Activated T-helper 2 cell treated with anti-CD3 and anti-CD28 coated beads, Interferon-gamma antibody, Interleukin-2, Interleukin-4, amounts not matched to agents 10 μg/mL and 5 μg/mL and 100 μg/mL, durations not matched to agents 14 hours and 24 hours and 36 hours (primary cell): Measurements from ENCODE around the gene WDR70. TPM values are rescaled to one million over a fixed set of nuclear protein-coding genes. Genes with fewer than 3 reads are reported as not detected.
"Not testable (repeated sequence)": the region's sequence is repeated elsewhere in the genome, so short reads cannot be mapped to it uniquely, and the experiment has no call there.

Source experiments
- DNase-seq: peaks from one replicate; pipeline ENCODE4 v3.0.0; 2021; ENCODE audit warnings: low spot score
- H3K27ac Mint-ChIP-seq: one replicate; pipeline ENCODE4 v1.8.0; 2021; ENCODE audit warnings: mixed read lengths
- H3K27me3 Mint-ChIP-seq: one replicate; pipeline ENCODE4 v1.8.0; 2021; ENCODE audit warnings: low read depth, mixed read lengths
- H3K36me3 Mint-ChIP-seq: one replicate; pipeline ENCODE4 v1.8.0; 2021; ENCODE audit warnings: low read depth, mixed read lengths
- H3K4me1 Mint-ChIP-seq: one replicate; pipeline ENCODE4 v1.8.0; 2021; ENCODE audit warnings: low read depth, mixed read lengths
- H3K4me3 Mint-ChIP-seq: one replicate; pipeline ENCODE4 v1.8.0; 2021; ENCODE audit warnings: low read depth, mild to moderate bottlenecking, moderate library complexity, mixed read lengths
- H3K9me3 Mint-ChIP-seq: one replicate; pipeline ENCODE4 v1.8.0; 2021; ENCODE audit warnings: mixed read lengths
- intact Hi-C: fragments of 100-400 bp; cut with micrococcal nuclease; formaldehyde crosslinking; loops from one replicate; pipeline ENCODE4 v1.15.1; 2023
- total RNA-seq: library from RNA; stranded (reverse); gene quantifications from 2 replicates; pipeline ENCODE4 v1.2.3, GENCODE V29; 2022

Gene WDR70
- total RNA-seq, 1 donor from 2014 or later: 37.9 TPM

DNA sequence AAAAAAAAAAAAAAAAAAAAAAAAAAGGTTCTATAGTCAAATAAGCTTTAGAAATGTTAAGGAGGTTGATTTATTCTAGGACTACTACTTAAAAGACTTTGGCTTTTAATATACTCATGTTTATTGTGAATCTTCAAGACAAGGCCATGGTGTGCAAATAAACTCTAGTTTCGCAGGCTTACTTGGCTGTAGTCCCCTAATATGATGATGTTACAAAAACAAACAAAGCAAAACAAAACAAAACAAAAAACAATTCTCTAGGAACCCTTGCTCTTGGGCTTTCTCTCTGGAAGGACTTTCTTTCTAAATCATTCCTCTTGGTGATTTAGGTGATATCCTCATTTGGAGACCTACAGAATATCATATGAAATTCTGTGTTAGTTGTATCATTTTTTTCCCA is 288.7 kb downstream of the WDR70 start:
- H3K27ac Mint-ChIP-seq: no peak overlapping the region

DNA sequence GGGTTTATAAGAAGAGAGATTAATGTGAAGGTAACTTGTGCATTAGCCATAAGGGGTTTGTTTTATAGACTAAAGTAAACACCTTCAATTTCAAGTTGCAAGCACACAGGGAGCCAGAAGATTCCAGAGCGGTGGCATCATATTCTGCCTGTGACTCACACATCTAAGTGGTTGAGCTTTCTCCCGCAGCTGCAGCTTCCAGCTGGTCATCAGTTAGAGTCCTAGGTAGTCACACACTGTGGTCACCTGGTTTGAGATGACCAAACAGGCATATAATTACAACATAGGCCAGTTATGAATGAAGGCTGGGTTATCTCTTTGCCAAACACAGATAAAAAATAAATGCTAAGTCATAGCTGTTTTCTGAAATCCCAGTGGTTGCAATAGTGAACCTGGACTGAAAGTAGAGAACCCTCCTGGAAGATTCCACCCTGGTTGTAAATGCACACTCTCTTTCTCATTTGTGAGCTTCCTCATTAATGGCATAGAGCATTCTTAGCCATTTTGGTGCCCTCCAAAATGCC is 289.5 kb downstream of the WDR70 start:
- no peaks in the 10 kb centered on the region for H3K27me3 Mint-ChIP-seq
- no peak for DNase-seq
- no peaks in the 10 kb centered on the region for H3K36me3 Mint-ChIP-seq
- no peaks in the 10 kb centered on the region for H3K9me3 Mint-ChIP-seq
- intact Hi-C loops: no loop called here
- H3K27ac Mint-ChIP-seq: no peak overlapping the region
- H3K4me1 Mint-ChIP-seq: peaks cover 15% of the 10 kb centered on the region
- no peak overlapping the region for H3K4me3 Mint-ChIP-seq

More for the DNA sequence above, 288.7 kb downstream of the WDR70 start:
- H3K4me3 Mint-ChIP-seq: no peak overlapping the region
- H3K9me3 Mint-ChIP-seq: no peaks in the 10 kb centered on the region
- no peaks in the 10 kb centered on the region for H3K36me3 Mint-ChIP-seq
- H3K4me1 Mint-ChIP-seq: peaks cover 12% of the 10 kb centered on the region
- no peaks in the 10 kb centered on the region for H3K27me3 Mint-ChIP-seq
- intact Hi-C loops: no loop called here
- DNase-seq: no peak

DNA sequence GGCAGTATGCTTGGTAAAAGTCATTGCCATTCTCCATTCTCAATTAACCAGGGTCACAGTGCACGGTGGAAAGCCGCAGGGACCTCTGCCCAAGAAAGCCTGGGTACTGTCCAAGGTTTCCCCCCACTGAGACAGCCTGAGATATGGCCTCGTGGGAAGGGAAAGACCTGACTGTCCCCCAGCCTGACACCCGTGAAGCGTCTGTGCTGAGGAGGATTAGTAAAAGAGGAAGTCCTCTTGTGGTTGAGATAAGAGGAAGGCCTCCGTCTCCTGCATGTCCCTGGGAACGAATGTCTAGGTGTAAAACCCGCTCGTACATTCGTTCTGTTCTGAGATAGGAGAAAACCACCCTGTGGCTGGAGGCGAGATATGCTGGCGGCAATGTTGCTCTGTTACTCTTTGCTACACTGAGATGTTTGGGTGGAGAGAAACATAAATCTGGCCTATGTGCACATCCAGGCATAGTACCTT is 293.0 kb downstream of the WDR70 start:
- peaks cover 15% of the 10 kb centered on the region for H3K4me1 Mint-ChIP-seq
- H3K9me3 Mint-ChIP-seq, H3K27me3 Mint-ChIP-seq, DNase-seq, H3K36me3 Mint-ChIP-seq, H3K27ac Mint-ChIP-seq, H3K4me3 Mint-ChIP-seq: not testable (repeated sequence)
- intact Hi-C loops: loop anchor here (5.0 kb wide), 1 partner anchor 50 kb away; no protein-coding TSS in a partner anchor

DNA sequence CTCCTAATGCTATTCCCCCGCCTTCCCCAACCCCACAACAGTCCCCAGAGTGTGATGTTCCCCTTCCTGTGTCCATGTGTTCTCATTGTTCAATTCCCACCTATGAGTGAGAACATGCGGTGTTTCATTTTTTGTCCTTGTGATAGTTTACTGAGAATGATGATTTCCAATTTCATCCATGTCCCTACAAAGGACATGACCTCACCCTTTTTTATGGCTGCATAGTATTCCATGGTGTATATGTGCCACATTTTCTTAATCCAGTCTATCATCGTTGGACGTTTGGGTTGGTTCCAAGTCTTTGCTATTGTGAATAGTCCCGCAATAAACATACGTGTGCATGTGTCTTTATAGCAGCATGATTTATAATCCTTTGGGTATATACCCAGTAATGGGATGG is 295.2 kb downstream of the WDR70 start:
- H3K9me3 Mint-ChIP-seq, H3K4me3 Mint-ChIP-seq, DNase-seq, H3K27me3 Mint-ChIP-seq, H3K27ac Mint-ChIP-seq, H3K36me3 Mint-ChIP-seq: not testable (repeated sequence)
- intact Hi-C loops: loop anchor here (5.0 kb wide), 1 partner anchor 48 kb away; no protein-coding TSS in a partner anchor
- H3K4me1 Mint-ChIP-seq: peaks cover 15% of the 10 kb centered on the region

DNA sequence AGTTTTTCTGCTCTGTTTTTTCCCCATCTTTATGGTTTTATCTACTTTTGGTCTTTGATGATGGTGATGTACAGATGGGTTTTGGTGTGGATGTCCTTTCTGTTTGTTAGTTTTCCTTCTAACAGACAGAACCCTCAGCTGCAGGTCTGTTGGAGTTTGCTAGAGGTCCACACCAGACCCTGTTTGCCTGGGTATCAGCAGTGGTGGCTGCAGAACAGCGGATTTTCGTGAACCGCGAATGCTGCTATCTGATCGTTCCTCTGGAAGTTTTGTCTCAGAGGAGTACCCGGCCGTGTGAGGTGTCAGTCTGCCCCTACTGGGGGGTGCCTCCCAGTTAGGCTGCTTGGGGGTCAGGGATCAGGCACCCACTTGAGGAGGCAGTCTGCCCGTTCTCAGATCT is 300.2 kb downstream of the WDR70 start:
- DNase-seq, intact Hi-C loops, H3K27me3 Mint-ChIP-seq, H3K4me3 Mint-ChIP-seq, H3K4me1 Mint-ChIP-seq, H3K36me3 Mint-ChIP-seq, H3K27ac Mint-ChIP-seq: not testable (repeated sequence)
- H3K9me3 Mint-ChIP-seq: peaks cover 40% of the 10 kb centered on the region

DNA sequence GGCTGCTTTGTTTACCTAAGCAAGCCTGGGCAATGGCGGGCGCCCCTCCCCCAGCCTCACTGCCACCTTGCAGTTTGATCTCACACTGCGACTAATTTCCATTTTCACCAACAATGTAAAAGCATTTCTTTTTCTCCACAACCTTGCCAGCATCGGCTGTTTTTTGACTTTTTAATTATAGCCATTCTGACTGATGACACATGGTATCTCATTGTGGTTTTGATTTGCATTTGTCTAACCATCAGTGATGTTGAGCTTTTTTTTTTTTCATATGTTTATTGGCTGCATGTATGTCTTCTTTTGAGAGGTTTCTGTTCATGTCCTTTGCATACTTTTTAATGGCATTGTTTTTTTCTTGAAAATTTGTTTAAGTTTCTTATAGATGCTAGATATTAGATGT is 300.8 kb downstream of the WDR70 start:
- H3K36me3 Mint-ChIP-seq, H3K4me1 Mint-ChIP-seq, H3K27me3 Mint-ChIP-seq, intact Hi-C loops, H3K4me3 Mint-ChIP-seq, DNase-seq, H3K27ac Mint-ChIP-seq: not testable (repeated sequence)
- peaks cover 40% of the 10 kb centered on the region for H3K9me3 Mint-ChIP-seq

DNA sequence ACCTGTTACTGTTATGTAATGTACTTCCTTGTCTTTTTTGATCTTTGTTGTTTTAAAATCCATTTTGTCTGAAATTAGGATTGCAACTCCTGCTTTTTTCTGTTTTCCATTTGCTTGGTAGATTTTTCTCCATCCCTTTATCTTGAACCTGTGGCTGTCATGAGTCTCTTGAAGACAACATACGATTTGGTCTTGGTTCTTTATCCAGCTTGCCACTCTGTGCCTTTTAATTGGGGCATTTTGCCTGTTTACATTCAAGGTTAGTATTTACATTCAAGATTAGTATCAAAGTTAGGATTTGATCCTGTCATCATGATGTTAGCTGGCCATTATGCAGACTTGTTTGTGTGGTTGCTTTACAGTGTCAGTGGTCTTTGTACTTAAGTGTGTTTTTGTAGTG is 304.0 kb downstream of the WDR70 start:
- intact Hi-C loops: no loop called here
- no peaks in the 10 kb centered on the region for H3K36me3 Mint-ChIP-seq
- peaks cover 2% of the 10 kb centered on the region for H3K4me1 Mint-ChIP-seq
- no peaks in the 10 kb centered on the region for H3K27me3 Mint-ChIP-seq
- DNase-seq: no peak
- H3K27ac Mint-ChIP-seq: no peak overlapping the region
- H3K4me3 Mint-ChIP-seq: no peak overlapping the region
- H3K9me3 Mint-ChIP-seq: peaks cover 34% of the 10 kb centered on the region

DNA sequence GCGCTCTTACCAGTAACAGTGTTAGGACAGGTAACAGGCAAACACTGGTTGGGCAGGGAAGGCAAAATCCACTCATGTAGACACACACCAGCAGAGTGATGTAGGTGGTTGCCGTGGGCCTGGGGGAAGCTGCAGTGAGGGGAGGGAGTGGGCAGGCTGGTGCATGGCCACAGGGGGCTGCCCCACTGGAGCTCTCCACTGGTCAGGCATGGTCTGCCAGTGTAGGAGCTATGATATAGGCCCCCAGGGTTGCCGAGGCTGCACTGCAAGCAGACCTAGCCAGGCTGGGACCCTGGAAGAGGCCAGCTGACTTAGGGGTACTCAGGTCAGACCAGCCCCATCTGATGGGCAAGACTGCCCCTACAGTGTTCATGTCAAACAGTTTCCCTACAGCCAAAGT is 306.1 kb downstream of the WDR70 start:
- peaks cover 27% of the 10 kb centered on the region for H3K9me3 Mint-ChIP-seq
- H3K4me3 Mint-ChIP-seq: no peak overlapping the region
- peaks cover 2% of the 10 kb centered on the region for H3K4me1 Mint-ChIP-seq
- DNase-seq: no peak
- intact Hi-C loops: no loop called here
- no peaks in the 10 kb centered on the region for H3K36me3 Mint-ChIP-seq
- H3K27me3 Mint-ChIP-seq: no peaks in the 10 kb centered on the region
- no peak overlapping the region for H3K27ac Mint-ChIP-seq

DNA sequence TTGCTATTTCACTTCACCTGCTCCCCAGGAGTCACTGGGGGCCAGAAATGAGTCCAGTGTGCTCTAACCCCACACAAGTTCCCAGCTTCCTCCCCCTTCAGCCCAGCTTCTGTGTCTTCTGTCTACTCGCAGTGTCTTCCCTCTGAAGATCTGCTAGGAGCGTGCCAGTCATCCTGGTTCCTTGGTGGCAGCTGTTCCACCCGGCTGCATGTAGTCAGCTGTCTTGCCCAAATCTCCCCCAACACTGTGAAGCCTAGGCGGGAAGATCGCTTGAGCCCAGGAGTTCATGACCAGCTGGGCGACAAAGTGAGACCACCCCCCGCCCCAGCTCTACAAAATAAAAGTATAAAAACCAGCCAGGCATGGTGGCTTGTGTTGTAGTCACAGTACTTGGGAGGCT is 306.7 kb downstream of the WDR70 start:
- no peak overlapping the region for H3K27ac Mint-ChIP-seq
- intact Hi-C loops: no loop called here

DNA sequence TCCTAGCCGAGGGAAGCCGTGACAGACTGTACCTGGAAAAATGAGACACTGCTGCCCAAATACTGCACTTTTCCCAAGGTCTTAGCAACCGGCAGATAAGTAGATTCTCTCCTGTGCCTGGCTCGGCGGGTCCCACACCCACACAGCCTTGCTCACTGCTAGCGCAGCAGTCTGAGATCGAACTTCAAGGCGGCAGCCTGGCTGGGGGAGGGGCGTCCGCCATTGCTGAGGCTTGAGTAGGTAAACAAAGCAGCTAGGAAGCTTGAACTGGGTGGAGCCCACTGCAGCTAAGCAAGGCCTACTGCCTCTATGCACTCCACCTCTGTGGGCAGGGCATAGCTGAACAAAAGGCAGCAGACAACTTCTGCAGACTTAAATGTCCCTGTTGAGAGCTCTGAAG is 309.8 kb downstream of the WDR70 start:
- H3K4me3 Mint-ChIP-seq, H3K4me1 Mint-ChIP-seq, intact Hi-C loops, H3K27me3 Mint-ChIP-seq, H3K36me3 Mint-ChIP-seq, H3K27ac Mint-ChIP-seq, DNase-seq: not testable (repeated sequence)
- peaks cover 18% of the 10 kb centered on the region for H3K9me3 Mint-ChIP-seq

More for the DNA sequence above, 306.7 kb downstream of the WDR70 start:
- Mint-ChIP-seq H3K36me3 (no peaks in the 10 kb centered on the region), H3K4me3 (no peak overlapping the region), H3K4me1 (no peaks in the 10 kb centered on the region), H3K27me3 (no peaks in the 10 kb centered on the region), H3K9me3 (peaks cover 23% of the 10 kb centered on the region)
- no peak for DNase-seq

DNA sequence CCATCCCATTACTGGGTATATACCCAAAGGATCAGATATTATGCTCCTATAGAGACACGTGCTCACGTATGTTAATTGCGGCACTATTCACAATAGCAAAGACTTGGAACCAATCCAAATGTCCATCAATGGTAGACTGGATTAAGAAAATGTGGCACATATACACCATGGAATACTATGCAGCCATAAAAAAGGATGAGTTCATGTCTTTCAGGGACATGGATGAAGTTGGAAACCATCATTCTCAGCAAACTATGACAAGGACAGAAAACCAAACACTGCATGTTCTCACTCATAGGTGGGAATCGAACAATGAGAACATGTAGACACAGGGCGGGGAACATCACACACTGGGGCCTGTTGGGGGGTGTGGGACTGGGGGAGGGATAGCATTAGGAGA is 315.2 kb downstream of the WDR70 start:
- H3K4me3 Mint-ChIP-seq, H3K36me3 Mint-ChIP-seq, H3K4me1 Mint-ChIP-seq, intact Hi-C loops, DNase-seq, H3K27ac Mint-ChIP-seq, H3K27me3 Mint-ChIP-seq: not testable (repeated sequence)
- peaks cover 25% of the 10 kb centered on the region for H3K9me3 Mint-ChIP-seq

DNA sequence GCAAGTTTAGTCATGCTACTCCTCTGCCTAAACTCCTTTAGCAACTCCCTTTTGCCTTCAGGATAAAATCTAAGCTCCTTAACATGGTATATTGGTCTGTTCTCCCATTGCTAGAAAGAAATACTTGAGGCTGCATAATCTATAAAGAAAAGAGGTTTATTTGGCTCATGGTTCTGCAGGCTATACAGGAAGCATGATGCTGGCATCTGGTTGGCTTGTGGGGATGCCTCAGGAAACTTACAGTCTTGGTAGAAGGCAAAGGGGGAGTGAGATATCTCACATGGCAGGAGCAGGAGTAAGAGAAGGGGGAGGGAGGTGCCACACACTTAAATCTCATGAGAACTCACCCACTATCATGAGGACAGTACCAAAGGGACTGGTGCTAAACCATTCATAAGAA is 315.7 kb downstream of the WDR70 start:
- no peak overlapping the region for H3K27ac Mint-ChIP-seq
- no peaks in the 10 kb centered on the region for H3K4me1 Mint-ChIP-seq
- H3K27me3 Mint-ChIP-seq: no peaks in the 10 kb centered on the region
- intact Hi-C loops: no loop called here
- no peak overlapping the region for H3K4me3 Mint-ChIP-seq
- DNase-seq: no peak
- H3K36me3 Mint-ChIP-seq: no peaks in the 10 kb centered on the region
- H3K9me3 Mint-ChIP-seq: peaks cover 25% of the 10 kb centered on the region

DNA sequence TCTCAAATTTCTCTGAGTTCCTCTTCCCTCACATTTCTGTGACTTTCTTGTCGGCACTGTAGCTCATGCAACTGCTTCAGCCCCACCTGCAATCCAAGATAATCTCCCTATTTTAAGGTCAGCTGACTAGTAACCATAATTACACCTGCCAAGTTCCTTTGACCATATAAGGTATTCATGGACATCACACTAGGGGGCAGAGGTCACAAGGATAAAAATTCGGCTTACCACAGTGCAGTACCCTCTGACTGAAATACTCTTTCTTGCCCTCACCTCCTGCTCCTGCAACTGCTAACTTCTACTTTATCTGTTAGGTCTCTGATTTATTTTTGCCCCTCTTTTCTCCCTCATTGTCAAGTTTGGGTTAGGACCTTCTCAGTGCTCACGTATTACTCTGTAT is 316.5 kb downstream of the WDR70 start:
- intact Hi-C loops: no loop called here
- Mint-ChIP-seq H3K27ac (no peak overlapping the region), H3K4me1 (no peaks in the 10 kb centered on the region), H3K36me3 (no peaks in the 10 kb centered on the region), H3K9me3 (peaks cover 25% of the 10 kb centered on the region), H3K4me3 (no peak overlapping the region), H3K27me3 (no peaks in the 10 kb centered on the region)
- no peak for DNase-seq
